Aorta (tissue), 5 donors: ENCODE data around the gene PSMA5. TPM values are rescaled to one million over a fixed set of nuclear protein-coding genes. Genes with fewer than 3 reads are reported as not detected.

Source experiments
- ATAC-seq: fragments of 200-7000 bp; cut with Tn5 transposase; one replicate; pipeline ENCODE4 v1.9.1; 2022; ENCODE audit warnings: moderate library complexity; ENCODE audit not compliant: low FRiP score
- DNase-seq, 2 donors: peaks; one replicate each; pipeline ENCODE4 v3.0.0-alpha.2; 2020
- H3K27ac ChIP-seq, 2 donors: one replicate each; pipeline ENCODE4 v1.5.1; 2013; ENCODE audit warnings: low read length in 2 of 2, mild to moderate bottlenecking in 2 of 2, moderate library complexity in 2 of 2, control low read depth in 1 of 2, inconsistent platforms in 1 of 2, low read depth in 1 of 2
- H3K27me3 ChIP-seq, 2 donors: one replicate each; pipeline ENCODE4 v1.6.1; 2013; ENCODE audit warnings: control low read depth in 1 of 2, low read length in 1 of 2, mild to moderate bottlenecking in 1 of 2, moderate library complexity in 1 of 2; ENCODE audit not compliant: insufficient read depth in 2 of 2, control insufficient read depth in 1 of 2
- H3K36me3 ChIP-seq, 2 donors: one replicate each; pipeline ENCODE4 v1.6.1; 2013; ENCODE audit warnings: control low read depth in 1 of 2, low read length in 1 of 2, mild to moderate bottlenecking in 1 of 2; ENCODE audit not compliant: insufficient read depth in 2 of 2, control insufficient read depth in 1 of 2
- H3K4me1 ChIP-seq, 2 donors: one replicate each; pipeline ENCODE4 v1.6.1; 2013; ENCODE audit warnings: low read length in 2 of 2, control low read depth in 1 of 2, mild to moderate bottlenecking in 1 of 2, moderate library complexity in 1 of 2; ENCODE audit not compliant: insufficient read depth in 2 of 2, control insufficient read depth in 1 of 2
- H3K4me3 ChIP-seq, 2 donors: one replicate each; pipeline ENCODE4 v1.5.1; 2013; ENCODE audit warnings: low read length in 2 of 2, control low read depth in 1 of 2, mild to moderate bottlenecking in 1 of 2
- H3K9me3 ChIP-seq: one replicate; pipeline ENCODE4 v1.6.1; 2013; ENCODE audit warnings: mild to moderate bottlenecking, low read length; ENCODE audit not compliant: control insufficient read depth
- WGBS, 2 donors: extraction: QIAGEN DNeasy Blood & Tissue Kit; methylation state at CpG; one replicate each; pipeline ENCODE4 v1.1.7; 2013; 5-methylcytosine and 5-hydroxymethylcytosine counted together
- intact Hi-C, 2 donors: fragments of 100-400 bp; cut with DNase I; formaldehyde crosslinking; loops; one replicate each; pipeline versions ENCODE4 v1.14.2 to v1.15.0; 2022
- polyA plus RNA-seq, 2 donors: library from polyadenylated mRNA; stranded (reverse); fragments of 200-250 nt; gene quantifications; one replicate each; pipeline ENCODE4 v1.2.3, GENCODE V29; 2013
- total RNA-seq, 2 donors: library from RNA; stranded (reverse); fragmentation: NEBNext Ultra II Directional; extraction: Animal tissue kit (Norgen Biotek cat#: 25700); gene quantifications; one replicate each; pipeline ENCODE4 v1.2.1, GENCODE V29; 2021
- donor health status: healthy with polysubstance abuse.
- donor health status: Bipolar disorder and iron deficiency.
- donor health status: DM: no; HTN: no; CAD: no.
- donor health status: DM: no; HTN: no; CAD: no.
- donor health status: DM: yes; HTN: yes; CAD: no.

PSMA5 gene
- total and polyA plus RNA-seq, 4 donors = 37.4 to 57.1 (median 44.5) TPM

- Histone ChIP-seq H3K9me3 (no peaks in the 10 kb centered on the region), H3K4me3 (no peak overlapping the region), H3K27ac (no peak overlapping the region), H3K27me3 (no peaks in the 10 kb centered on the region), H3K4me1 (no peaks in the 10 kb centered on the region), H3K36me3 (no peaks in the 10 kb centered on the region)
- DNase-seq (no peak), ATAC-seq (no peak)
- 23 to 31% methylated on average over 2 of the region's 2 CpGs for WGBS, 2 donors
- intact Hi-C loops = no loop called here
Observed at GRCh38 chr1:109443476-109443875, 17.2 kb upstream of the PSMA5 start.

- no peak overlapping the region for H3K4me3 ChIP-seq
Observed at GRCh38 chr1:109441069-109441468, 14.8 kb upstream of the PSMA5 start.

GRCh38 chr1:109438798-109439297 lies 12.6 kb upstream of the PSMA5 start:
- intact Hi-C loops = no loop called here
- H3K4me3 ChIP-seq = no peak overlapping the region
- ATAC-seq = peak; percentile 50
- H3K27me3 ChIP-seq = no peaks in the 10 kb centered on the region
- no peak for DNase-seq
- no peaks in the 10 kb centered on the region for H3K36me3 ChIP-seq
- no peaks in the 10 kb centered on the region for H3K4me1 ChIP-seq
- no peaks in the 10 kb centered on the region for H3K9me3 ChIP-seq
- no peak overlapping the region for H3K27ac ChIP-seq
- 58 to 61% methylated on average over 3 of the region's 3 CpGs for WGBS, 2 donors

More at GRCh38 chr1:109441069-109441468, 14.8 kb upstream of the PSMA5 start:
- Histone ChIP-seq H3K4me1 (no peaks in the 10 kb centered on the region), H3K27me3 (no peaks in the 10 kb centered on the region), H3K9me3 (no peaks in the 10 kb centered on the region), H3K36me3 (no peaks in the 10 kb centered on the region), H3K27ac (no peak overlapping the region)
- WGBS, 2 donors = 10 to 21% methylated on average over 1 of the region's 1 CpG
- DNase-seq (no peak), ATAC-seq (no peak)
- intact Hi-C loops = no loop called here

GRCh38 chr1:109434484-109434883 lies 8.2 kb upstream of the PSMA5 start:
- intact Hi-C loops = no loop called here
- Histone ChIP-seq H3K36me3 (no peaks in the 10 kb centered on the region), H3K27ac (no peak overlapping the region), H3K9me3 (no peaks in the 10 kb centered on the region), H3K4me1 (no peaks in the 10 kb centered on the region), H3K27me3 (no peaks in the 10 kb centered on the region), H3K4me3 (no peak overlapping the region)
- no peak for DNase-seq
- WGBS, 2 donors = 67 to 83% methylated on average over 1 of the region's 1 CpG
- no peak for ATAC-seq

- Histone ChIP-seq H3K9me3 (no peaks in the 10 kb centered on the region), H3K27me3 (no peaks in the 10 kb centered on the region), H3K36me3 (no peaks in the 10 kb centered on the region), H3K4me3 (no peak overlapping the region), H3K4me1 (no peaks in the 10 kb centered on the region), H3K27ac (no peak overlapping the region)
- ATAC-seq (no peak), DNase-seq (no peak)
- 92 to 100% methylated on average over 1 of the region's 1 CpG for WGBS, 2 donors
- intact Hi-C loops = no loop called here
Observed at GRCh38 chr1:109433322-109433721, 7.1 kb upstream of the PSMA5 start.

GRCh38 chr1:109432336-109432735 lies 6.1 kb upstream of the PSMA5 start:
- H3K27ac ChIP-seq = no peak overlapping the region
- H3K27me3 ChIP-seq = no peaks in the 10 kb centered on the region
- intact Hi-C loops = no loop called here
- no peaks in the 10 kb centered on the region for H3K4me1 ChIP-seq
- ATAC-seq (no peak), DNase-seq (no peak)
- no peaks in the 10 kb centered on the region for H3K9me3 ChIP-seq
- H3K4me3 ChIP-seq = no peak overlapping the region
- H3K36me3 ChIP-seq = no peaks in the 10 kb centered on the region

- H3K4me1 ChIP-seq = no peaks in the 10 kb centered on the region
- H3K27me3 ChIP-seq = no peaks in the 10 kb centered on the region
- intact Hi-C loops = loop anchor here (5.0 to 10.0 kb wide), 3 partner anchors 55 to 110 kb away; partner anchors contain the start of genes ATXN7L2 (in 2 of the 2) and GPR61 (in 2 of the 2)
- ATAC-seq (no peak), DNase-seq (no peak)
- no peaks in the 10 kb centered on the region for H3K36me3 ChIP-seq
- no peak overlapping the region for H3K27ac ChIP-seq
- 0 to 3% methylated on average over 7 of the region's 7 CpGs for WGBS, 2 donors
- no peaks in the 10 kb centered on the region for H3K9me3 ChIP-seq
- H3K4me3 ChIP-seq = peak overlapping the region; percentile 34 to 72
Observed at GRCh38 chr1:109427171-109427467, 871 bp upstream of the PSMA5 start.

- DNase-seq = no peak
- 1% methylated on average over 32 of the region's 32 CpGs for whole genome bisulfite sequencing, 2 donors
- intact Hi-C loops = loop anchor here (5.0 to 10.0 kb wide), 3 partner anchors 57 to 112 kb away; partner anchors contain the start of genes ATXN7L2 (in 2 of the 2) and GPR61 (in 2 of the 2)
Observed at GRCh38 chr1:109425391-109426280, 612 bp downstream of the PSMA5 start.

GRCh38 chr1:109423498-109423897 lies 2.8 kb downstream of the PSMA5 start:
- intact Hi-C loops = loop anchor here in 1 of 2 donors (10.0 kb wide), 1 partner anchor 111 kb away; the partner anchor contains the start of gene GPR61
- Histone ChIP-seq H3K27ac (no peak overlapping the region), H3K4me3 (no peak overlapping the region), H3K36me3 (no peaks in the 10 kb centered on the region), H3K4me1 (no peaks in the 10 kb centered on the region), H3K27me3 (no peaks in the 10 kb centered on the region), H3K9me3 (no peaks in the 10 kb centered on the region)
- WGBS, 2 donors = 63 to 65% methylated on average over 2 of the region's 2 CpGs
- ATAC-seq (no peak), DNase-seq (no peak)

More at GRCh38 chr1:109425391-109426280, 612 bp downstream of the PSMA5 start:
- Histone ChIP-seq H3K4me3 (peak overlapping the region; percentile 64 to 93), H3K9me3 (no peaks in the 10 kb centered on the region), H3K27ac (peak overlapping the region; percentile 28 to 46), H3K36me3 (no peaks in the 10 kb centered on the region), H3K27me3 (no peaks in the 10 kb centered on the region), H3K4me1 (no peaks in the 10 kb centered on the region)
- no peak for ATAC-seq
